ENCODE data around the gene NFIA.

DNA sequence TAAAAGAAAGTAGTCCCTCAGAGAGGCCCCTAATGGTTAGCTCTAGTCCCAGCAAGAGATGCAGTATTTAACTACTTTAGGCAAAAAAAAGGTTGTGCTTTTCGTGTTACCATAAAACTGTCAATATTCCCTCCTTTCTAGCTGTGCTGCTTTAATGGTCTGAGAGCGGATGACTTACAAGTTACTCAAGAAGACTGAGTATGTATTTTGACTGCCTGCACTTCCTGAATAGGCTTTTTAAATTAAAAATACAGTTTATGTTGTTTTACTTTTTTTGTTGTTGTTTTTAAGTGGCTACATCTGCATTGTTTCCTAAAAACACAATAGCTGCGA, 152.2 kb downstream of the NFIA start:
- TF ChIP-seq, protein P1, sequence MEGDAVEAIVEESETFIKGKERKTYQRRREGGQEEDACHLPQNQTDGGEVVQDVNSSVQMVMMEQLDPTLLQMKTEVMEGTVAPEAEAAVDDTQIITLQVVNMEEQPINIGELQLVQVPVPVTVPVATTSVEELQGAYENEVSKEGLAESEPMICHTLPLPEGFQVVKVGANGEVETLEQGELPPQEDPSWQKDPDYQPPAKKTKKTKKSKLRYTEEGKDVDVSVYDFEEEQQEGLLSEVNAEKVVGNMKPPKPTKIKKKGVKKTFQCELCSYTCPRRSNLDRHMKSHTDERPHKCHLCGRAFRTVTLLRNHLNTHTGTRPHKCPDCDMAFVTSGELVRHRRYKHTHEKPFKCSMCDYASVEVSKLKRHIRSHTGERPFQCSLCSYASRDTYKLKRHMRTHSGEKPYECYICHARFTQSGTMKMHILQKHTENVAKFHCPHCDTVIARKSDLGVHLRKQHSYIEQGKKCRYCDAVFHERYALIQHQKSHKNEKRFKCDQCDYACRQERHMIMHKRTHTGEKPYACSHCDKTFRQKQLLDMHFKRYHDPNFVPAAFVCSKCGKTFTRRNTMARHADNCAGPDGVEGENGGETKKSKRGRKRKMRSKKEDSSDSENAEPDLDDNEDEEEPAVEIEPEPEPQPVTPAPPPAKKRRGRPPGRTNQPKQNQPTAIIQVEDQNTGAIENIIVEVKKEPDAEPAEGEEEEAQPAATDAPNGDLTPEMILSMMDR (IDR thresholded peaks at IDR 0.05 in 2 of 3, conservative IDR thresholded peaks at IDR 0.05 in 1 of 3; ENCODE audit: control insufficient read depth in 2 of 3, extremely low read depth in 1 of 3, insufficient read depth in 1 of 3, low read depth in 3 of 3, low read length in 3 of 3): no peak
- TF ChIP-seq CREB1 (IDR thresholded peaks at IDR 0.05; ENCODE audit: low read depth): no peak
- no peak for TF ChIP-seq CHD2 (IDR thresholded peaks at IDR 0.05; ENCODE audit: borderline replicate concordance, low read depth, low read length)
- TF ChIP-seq, protein P2, sequence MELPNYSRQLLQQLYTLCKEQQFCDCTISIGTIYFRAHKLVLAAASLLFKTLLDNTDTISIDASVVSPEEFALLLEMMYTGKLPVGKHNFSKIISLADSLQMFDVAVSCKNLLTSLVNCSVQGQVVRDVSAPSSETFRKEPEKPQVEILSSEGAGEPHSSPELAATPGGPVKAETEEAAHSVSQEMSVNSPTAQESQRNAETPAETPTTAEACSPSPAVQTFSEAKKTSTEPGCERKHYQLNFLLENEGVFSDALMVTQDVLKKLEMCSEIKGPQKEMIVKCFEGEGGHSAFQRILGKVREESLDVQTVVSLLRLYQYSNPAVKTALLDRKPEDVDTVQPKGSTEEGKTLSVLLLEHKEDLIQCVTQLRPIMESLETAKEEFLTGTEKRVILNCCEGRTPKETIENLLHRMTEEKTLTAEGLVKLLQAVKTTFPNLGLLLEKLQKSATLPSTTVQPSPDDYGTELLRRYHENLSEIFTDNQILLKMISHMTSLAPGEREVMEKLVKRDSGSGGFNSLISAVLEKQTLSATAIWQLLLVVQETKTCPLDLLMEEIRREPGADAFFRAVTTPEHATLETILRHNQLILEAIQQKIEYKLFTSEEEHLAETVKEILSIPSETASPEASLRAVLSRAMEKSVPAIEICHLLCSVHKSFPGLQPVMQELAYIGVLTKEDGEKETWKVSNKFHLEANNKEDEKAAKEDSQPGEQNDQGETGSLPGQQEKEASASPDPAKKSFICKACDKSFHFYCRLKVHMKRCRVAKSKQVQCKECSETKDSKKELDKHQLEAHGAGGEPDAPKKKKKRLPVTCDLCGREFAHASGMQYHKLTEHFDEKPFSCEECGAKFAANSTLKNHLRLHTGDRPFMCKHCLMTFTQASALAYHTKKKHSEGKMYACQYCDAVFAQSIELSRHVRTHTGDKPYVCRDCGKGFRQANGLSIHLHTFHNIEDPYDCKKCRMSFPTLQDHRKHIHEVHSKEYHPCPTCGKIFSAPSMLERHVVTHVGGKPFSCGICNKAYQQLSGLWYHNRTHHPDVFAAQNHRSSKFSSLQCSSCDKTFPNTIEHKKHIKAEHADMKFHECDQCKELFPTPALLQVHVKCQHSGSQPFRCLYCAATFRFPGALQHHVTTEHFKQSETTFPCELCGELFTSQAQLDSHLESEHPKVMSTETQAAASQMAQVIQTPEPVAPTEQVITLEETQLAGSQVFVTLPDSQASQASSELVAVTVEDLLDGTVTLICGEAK (IDR thresholded peaks at IDR 0.05; ENCODE audit: borderline replicate concordance): no peak
- TF ChIP-seq POLR2AphosphoS5 (IDR thresholded peaks at IDR 0.05; ENCODE audit: low read length): no peak
- TF ChIP-seq, protein P3, sequence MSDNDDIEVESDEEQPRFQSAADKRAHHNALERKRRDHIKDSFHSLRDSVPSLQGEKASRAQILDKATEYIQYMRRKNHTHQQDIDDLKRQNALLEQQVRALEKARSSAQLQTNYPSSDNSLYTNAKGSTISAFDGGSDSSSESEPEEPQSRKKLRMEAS (IDR thresholded peaks at IDR 0.05; ENCODE audit: low read depth, low read length): no peak

All from GM12878 (cell line).